ELR (cell line): ENCODE results near the gene CHCHD2.
"Not testable (repeated sequence)": the region's sequence is repeated elsewhere in the genome, so short reads cannot be mapped to it uniquely, and the experiment has no call there.

Source experiments
- DNase-seq: peaks from one replicate; pipeline ENCODE4 v3.0.0-alpha.2; 2015; ENCODE audit warnings: low read depth

The CHCHD2 gene

GRCh38 chr7:56106108-56107073, at the start of gene CHCHD2:
Gene CHCHD2 (minus strand): TSS chr7:56106476. CDS start chr7:56106413, 63 bp downstream.
- peak; percentile 99 for DNase-seq

GRCh38 chr7:56131062-56131461, 24.8 kb upstream of the CHCHD2 start:
- not testable (repeated sequence) for DNase-seq

- no peak for DNase-seq
Observed at GRCh38 chr7:56127241-56127975, 21.1 kb upstream of the CHCHD2 start.

GRCh38 chr7:56125831-56126230, 19.6 kb upstream of the CHCHD2 start:
- no peak for DNase-seq

- DNase-seq = no peak
Observed at GRCh38 chr7:56124981-56125380, 18.7 kb upstream of the CHCHD2 start.

GRCh38 chr7:56121440-56121839, 15.2 kb upstream of the CHCHD2 start:
- no peak for DNase-seq

GRCh38 chr7:56115852-56116538, 9.7 kb upstream of the CHCHD2 start, which contains the start of gene NUPR2:
Gene NUPR2 (minus strand): TSS chr7:56116417. CDS start chr7:56116314, 103 bp downstream.
- DNase-seq = no peak

- not testable (repeated sequence) for DNase-seq
Observed at GRCh38 chr7:56112244-56112643, 6.0 kb upstream of the CHCHD2 start.

GRCh38 chr7:56110611-56111010, 4.3 kb upstream of the CHCHD2 start:
- DNase-seq = no peak

- DNase-seq = no peak
Observed at GRCh38 chr7:56107954-56108258, 1.6 kb upstream of the CHCHD2 start.

- peak; percentile 87 for DNase-seq
Observed at GRCh38 chr7:56105508-56105907, 768 bp downstream of the CHCHD2 start.

- not testable (repeated sequence) for DNase-seq
Observed at GRCh38 chr7:56104138-56104537, 2.1 kb downstream of the CHCHD2 start.

- DNase-seq = no peak
Observed at GRCh38 chr7:56099653-56100052, 6.6 kb downstream of the CHCHD2 start.

- not testable (repeated sequence) for DNase-seq
Observed at GRCh38 chr7:56098187-56099008, 7.9 kb downstream of the CHCHD2 start.

GRCh38 chr7:56097700-56098099, 8.6 kb downstream of the CHCHD2 start:
- peak; percentile 74 for DNase-seq

GRCh38 chr7:56092789-56093531, 13.3 kb downstream of the CHCHD2 start, which contains the start of gene PHKG1:
Gene PHKG1 (minus strand): TSS chr7:56092952. CDS start chr7:56088941, 4,011 bp downstream.
- DNase-seq = peak; percentile 72

GRCh38 chr7:56092388-56092787, 13.9 kb downstream of the CHCHD2 start:
- DNase-seq = not testable (repeated sequence)

- no peak for DNase-seq
Observed at GRCh38 chr7:56091591-56091990, 14.7 kb downstream of the CHCHD2 start.

GRCh38 chr7:56087445-56087844, 18.8 kb downstream of the CHCHD2 start:
- DNase-seq = no peak

- DNase-seq = no peak
Observed at GRCh38 chr7:56086761-56087160, 19.5 kb downstream of the CHCHD2 start.
